B cell (primary cell): ENCODE results near the gene MRPL22.
"Not testable (repeated sequence)": the region's sequence is repeated elsewhere in the genome, so short reads cannot be mapped to it uniquely, and the experiment has no call there.

Experiments used
- EZH2 ChIP-seq: IDR thresholded peaks from 2 replicates; pipeline ENCODE4 v1.6.1; 2012; ENCODE audit warnings: borderline replicate concordance, low read depth, mild to moderate bottlenecking, moderate library complexity, low read length; ENCODE audit not compliant: insufficient read depth, poor library complexity, severe bottlenecking
- TF ChIP-seq, protein P1 (sequence below): fragments of 200-600 bp; IDR thresholded peaks from one replicate; pipeline ENCODE4 v1.8.0; 2022; ENCODE audit warnings: antibody characterized with exemption, mild to moderate bottlenecking

- TF ChIP-seq, protein P1, sequence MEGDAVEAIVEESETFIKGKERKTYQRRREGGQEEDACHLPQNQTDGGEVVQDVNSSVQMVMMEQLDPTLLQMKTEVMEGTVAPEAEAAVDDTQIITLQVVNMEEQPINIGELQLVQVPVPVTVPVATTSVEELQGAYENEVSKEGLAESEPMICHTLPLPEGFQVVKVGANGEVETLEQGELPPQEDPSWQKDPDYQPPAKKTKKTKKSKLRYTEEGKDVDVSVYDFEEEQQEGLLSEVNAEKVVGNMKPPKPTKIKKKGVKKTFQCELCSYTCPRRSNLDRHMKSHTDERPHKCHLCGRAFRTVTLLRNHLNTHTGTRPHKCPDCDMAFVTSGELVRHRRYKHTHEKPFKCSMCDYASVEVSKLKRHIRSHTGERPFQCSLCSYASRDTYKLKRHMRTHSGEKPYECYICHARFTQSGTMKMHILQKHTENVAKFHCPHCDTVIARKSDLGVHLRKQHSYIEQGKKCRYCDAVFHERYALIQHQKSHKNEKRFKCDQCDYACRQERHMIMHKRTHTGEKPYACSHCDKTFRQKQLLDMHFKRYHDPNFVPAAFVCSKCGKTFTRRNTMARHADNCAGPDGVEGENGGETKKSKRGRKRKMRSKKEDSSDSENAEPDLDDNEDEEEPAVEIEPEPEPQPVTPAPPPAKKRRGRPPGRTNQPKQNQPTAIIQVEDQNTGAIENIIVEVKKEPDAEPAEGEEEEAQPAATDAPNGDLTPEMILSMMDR: not testable (repeated sequence)
- not testable (repeated sequence) for TF ChIP-seq EZH2
These were observed 37.4 kb downstream of the MRPL22 start for GRCh38 chr5:154978294-154978693.
